ENCODE data around the gene PCSK4. TPM values are rescaled to one million over a fixed set of nuclear protein-coding genes. Genes with fewer than 3 reads are reported as not detected.

Gene PCSK4
- total and polyA plus RNA-seq, 9 of the 15 experiments (the other 6 are each of a cell fraction or from before 2014, with no cell fraction given): 0.01 to 9.1 (median 2.1) TPM; not detected in 1

- TF ChIP-seq ZNF41 (CRISPR knock-in tag; conservative IDR thresholded peaks at IDR 0.05): no peak
- no peak for TF ChIP-seq NFRKB (IDR thresholded peaks at IDR 0.05; ENCODE audit: low read depth)
- no peak for TF ChIP-seq ZNF282 (CRISPR knock-in tag; IDR thresholded peaks at IDR 0.05)
- TF ChIP-seq ARNT (IDR thresholded peaks at IDR 0.05): no peak
- no peak for TF ChIP-seq BRF1 (IDR thresholded peaks at IDR 0.05; ENCODE audit: borderline replicate concordance, extremely low read depth, insufficient read length)
- no peak for TF ChIP-seq SNRNP70 (optimal IDR thresholded peaks at IDR 0.05; ENCODE audit: low read depth, low read length)
- TF ChIP-seq VEZF1 (CRISPR knock-in tag; IDR thresholded peaks at IDR 0.05): no peak
- no peak for TF ChIP-seq TRIM28 (IDR thresholded peaks at IDR 0.05)
- TF ChIP-seq ETS2 (tag; IDR thresholded peaks at IDR 0.05; ENCODE audit: borderline replicate concordance, poor library complexity, severe bottlenecking): no peak
- peak; percentile 45; the same call in 1 of the 2 replicates for TF ChIP-seq PML (IDR thresholded peaks at IDR 0.05; ENCODE audit: low read length)
- no peak for TF ChIP-seq PRMT5 (CRISPR knock-in tag; IDR thresholded peaks at IDR 0.05)
- no peak for TF ChIP-seq EP300 (IDR thresholded peaks at IDR 0.05; ENCODE audit: low read length)
- no peak for TF ChIP-seq ZNF561 (CRISPR knock-in tag; conservative IDR thresholded peaks at IDR 0.05)
- TF ChIP-seq ETV1 (tag; conservative IDR thresholded peaks at IDR 0.05; ENCODE audit: low read depth): no peak
- TF ChIP-seq THRAP3 (IDR thresholded peaks at IDR 0.05; ENCODE audit: borderline replicate concordance): no peak
- TF ChIP-seq U2AF1 (optimal IDR thresholded peaks at IDR 0.05; ENCODE audit: low read depth, low read length): no peak
- TF ChIP-seq ETV5 (CRISPR knock-in tag; IDR thresholded peaks at IDR 0.05; ENCODE audit: low read depth): peak; percentile 43; the same call in 1 of the 2 replicates
- TF ChIP-seq ZBTB2 (IDR thresholded peaks at IDR 0.05): no peak
- TF ChIP-seq ZBTB11 (CRISPR knock-in tag; IDR thresholded peaks at IDR 0.05): no peak
- TF ChIP-seq ATF3 (IDR thresholded peaks at IDR 0.05): no peak
- TF ChIP-seq ATF3 (CRISPR knock-in tag; conservative IDR thresholded peaks at IDR 0.05): no peak
- no peak for TF ChIP-seq CBFB (CRISPR knock-in tag; IDR thresholded peaks at IDR 0.05)
These were observed 1.1 kb upstream of the PCSK4 start, which contains the start of gene REEP6 (continued) for GRCh38 chr19:1491114-1491848.
